ENCODE data around the gene RASA1.
A peak's percentile ranks its signal among the peaks of the same experiment; 100 is the strongest.
"Not testable (repeated sequence)": the region's sequence is repeated elsewhere in the genome, so short reads cannot be mapped to it uniquely, and the experiment has no call there.

Gene RASA1

GRCh38 chr5:87267574-87268125 is at the start of gene RASA1:
TSS of gene RASA1 (plus strand) at chr5:87267883. CDS start at chr5:87268452, 569 bp downstream.
- peak; percentile 93 for DNase-seq

DNA sequence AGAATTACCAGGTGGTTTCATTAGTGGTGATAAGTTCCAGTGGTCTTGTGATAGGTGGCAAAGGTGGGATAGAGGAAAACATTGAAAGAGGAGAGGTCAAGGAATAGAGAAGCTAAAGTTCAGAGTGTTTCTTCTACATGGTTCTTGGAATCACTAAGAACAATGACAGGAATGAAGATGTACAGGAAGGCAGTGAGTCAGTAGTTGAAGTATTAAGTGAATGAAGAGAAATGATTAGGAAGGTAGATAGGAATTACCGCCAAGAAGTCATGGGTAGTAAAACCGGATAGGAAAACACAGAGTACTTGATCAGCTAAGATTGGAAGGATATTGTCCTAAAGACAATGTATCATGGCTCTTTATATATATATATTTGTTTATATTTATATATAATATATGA is 37.9 kb upstream of the RASA1 start:
- DNase-seq, result no peak

DNA sequence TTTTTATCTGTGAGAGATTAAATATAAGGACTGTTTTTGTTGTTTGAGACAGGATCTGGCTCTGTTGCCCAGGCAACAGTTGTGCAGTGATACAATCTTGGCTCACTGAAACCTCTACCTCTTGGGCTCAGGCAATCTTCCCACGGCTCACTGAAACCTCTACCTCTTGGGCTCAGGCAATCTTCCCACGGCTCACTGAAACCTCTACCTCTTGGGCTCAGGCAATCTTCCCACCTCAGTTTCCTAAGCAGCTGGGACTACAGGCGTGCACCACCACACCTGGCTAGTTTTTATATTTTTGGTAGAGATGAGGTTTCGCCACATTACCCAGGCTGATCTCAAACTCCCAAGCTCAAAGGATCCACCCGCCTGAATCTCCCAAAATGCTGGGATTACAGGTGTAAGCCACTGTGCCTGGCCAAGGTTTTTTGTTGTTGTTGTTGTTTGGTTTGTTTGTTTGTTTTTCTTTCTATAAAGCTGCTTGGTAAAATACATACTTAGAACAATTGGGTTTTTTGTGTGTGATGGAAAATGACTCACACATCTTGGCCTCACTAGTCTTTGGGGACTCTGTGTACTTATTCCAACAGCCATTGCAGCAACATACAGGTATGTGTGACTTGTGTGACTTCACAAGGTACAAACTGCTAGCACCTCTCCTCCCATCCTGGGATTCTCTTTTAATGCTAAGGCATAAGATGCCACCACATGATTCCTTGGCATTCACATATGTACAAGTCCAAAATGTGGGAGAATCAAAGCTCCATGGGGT is 36.5 kb upstream of the RASA1 start:
- DNase-seq, result peak; percentile 8

GRCh38 chr5:87233143-87233542 is 34.5 kb upstream of the RASA1 start:
- DNase-seq, result no peak

DNA sequence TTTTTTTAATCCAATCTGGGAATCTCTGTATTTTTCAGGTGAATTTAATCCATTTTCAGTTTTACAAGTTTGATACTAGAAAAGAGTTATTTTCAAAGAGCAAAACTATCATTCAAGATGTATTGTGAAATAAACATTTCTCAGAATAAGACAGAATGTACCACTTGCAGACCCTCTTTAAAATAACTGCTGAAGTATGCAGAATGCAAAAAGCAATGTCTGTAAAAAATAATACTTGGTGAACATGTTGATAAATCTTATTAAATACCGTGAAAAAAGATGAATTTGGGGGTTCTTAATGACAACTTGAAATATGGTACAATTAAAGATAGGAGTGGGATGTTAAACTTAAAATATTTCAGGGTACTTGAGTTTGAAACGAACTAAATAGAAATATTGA is 26.1 kb upstream of the RASA1 start:
- DNase-seq, result no peak

GRCh38 chr5:87242242-87242641 is 25.4 kb upstream of the RASA1 start:
- DNase-seq, result no peak

GRCh38 chr5:87243161-87243844 is 24.4 kb upstream of the RASA1 start:
- no peak for DNase-seq

DNA sequence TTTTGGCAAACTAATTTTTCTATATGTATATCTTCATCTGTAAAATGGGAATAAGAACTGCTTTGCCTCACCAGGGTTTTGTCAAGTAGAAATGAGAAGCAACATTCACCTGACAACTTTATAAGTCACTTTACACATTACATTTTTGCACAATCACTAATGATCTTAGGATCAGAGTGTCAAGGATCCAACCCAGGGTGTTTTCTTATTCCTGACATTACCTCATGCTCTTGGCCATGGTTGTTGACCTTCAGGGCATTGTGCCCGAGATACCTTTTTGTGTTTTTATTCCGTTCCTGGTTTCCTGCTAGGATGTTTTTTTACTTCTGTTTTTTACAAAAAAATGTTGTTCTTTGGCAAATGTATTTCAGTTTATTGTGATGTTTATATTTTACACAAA is 22.2 kb upstream of the RASA1 start:
- no peak for DNase-seq

DNA sequence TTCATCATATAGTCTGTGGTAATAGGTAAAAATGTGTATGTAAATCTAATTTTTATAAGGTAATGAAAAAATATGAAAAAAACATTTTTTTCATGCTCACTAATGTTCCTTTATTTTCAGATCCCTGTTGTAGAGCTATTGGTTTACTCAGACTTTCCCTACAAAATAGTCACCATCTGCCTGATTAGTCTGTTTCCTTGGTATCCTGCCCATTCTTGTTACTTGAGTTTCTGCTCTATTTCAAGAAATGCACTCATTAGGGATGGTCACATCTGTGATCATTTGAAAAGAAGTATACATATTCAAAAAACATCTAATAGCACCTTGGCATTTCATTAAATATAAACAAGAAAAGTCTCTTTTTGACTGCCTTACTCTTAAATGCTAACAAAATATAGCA is 21.6 kb upstream of the RASA1 start:
- no peak for DNase-seq

GRCh38 chr5:87252283-87252605 is 15.4 kb upstream of the RASA1 start:
- DNase-seq, result no peak

GRCh38 chr5:87254035-87254434 is 13.6 kb upstream of the RASA1 start:
- DNase-seq, result no peak

GRCh38 chr5:87258507-87258906 is 9.2 kb upstream of the RASA1 start:
- DNase-seq, result no peak

GRCh38 chr5:87260604-87261192 is 7.0 kb upstream of the RASA1 start:
- DNase-seq, result no peak

GRCh38 chr5:87263498-87263897 is 4.2 kb upstream of the RASA1 start:
- no peak for DNase-seq

- no peak for DNase-seq
Measured at GRCh38 chr5:87266914-87267573, 639 bp upstream of the RASA1 start.

GRCh38 chr5:87268126-87268969 is 665 bp downstream of the RASA1 start:
- peak; percentile 79 for DNase-seq

DNA sequence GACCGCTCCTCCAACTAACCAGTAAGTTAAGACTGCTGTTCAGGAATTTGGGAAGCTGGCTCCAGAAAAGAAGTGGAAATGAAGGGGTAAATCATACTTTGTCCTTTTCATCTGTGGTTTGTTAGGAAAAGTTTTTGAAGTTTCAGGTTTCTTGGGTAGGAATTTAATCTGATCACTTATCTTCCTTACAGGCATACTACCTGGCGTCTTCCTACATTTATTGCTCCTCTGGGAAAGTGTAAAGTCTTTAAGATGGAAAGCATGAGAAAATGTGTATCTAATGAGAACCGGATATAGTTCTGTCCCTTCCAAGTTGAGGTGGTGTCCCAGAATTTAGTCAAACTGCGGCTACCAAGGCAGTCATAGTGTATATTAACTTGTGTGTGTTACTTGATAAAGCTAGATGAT is 1.3 kb downstream of the RASA1 start:
- no peak for DNase-seq

DNA sequence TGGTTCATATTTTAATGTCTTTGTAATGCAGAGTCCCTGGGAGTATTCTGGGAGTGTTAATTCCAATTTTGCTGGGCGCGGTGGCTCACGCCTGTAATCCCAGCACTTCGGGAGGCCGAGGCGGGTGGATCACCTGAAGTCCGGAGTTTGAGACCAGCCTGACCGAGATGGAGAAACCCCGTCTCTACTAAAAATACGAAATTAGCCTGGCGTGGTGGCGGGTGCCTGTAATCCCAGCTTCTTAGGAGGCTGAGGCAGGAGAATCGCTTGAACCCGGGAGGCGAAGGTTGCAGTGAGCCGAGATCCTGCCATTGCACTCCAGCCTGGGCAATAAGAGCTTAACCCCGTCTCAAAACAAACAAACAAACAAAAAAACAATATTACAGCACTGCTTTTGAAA is 3.2 kb downstream of the RASA1 start:
- not testable (repeated sequence) for DNase-seq

DNA sequence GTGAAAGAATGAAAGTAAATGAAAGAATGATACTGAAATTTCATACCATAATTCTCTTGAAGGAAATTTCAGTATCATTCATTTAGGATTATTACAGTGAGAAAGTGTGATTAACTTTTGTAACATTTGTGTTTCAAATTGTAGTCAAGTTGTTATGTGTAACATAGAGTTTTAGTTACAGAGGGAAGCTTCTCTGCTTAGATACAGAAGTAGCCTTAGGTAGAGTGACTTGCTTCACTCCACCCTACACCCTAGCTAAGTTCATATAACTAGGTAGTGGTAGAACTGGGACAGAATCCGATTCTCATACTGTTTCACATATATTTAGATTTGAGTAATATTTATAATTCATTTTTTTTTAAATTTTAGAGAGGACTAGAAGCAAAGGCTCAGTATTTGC is 9.0 kb downstream of the RASA1 start:
- DNase-seq, result no peak

DNA sequence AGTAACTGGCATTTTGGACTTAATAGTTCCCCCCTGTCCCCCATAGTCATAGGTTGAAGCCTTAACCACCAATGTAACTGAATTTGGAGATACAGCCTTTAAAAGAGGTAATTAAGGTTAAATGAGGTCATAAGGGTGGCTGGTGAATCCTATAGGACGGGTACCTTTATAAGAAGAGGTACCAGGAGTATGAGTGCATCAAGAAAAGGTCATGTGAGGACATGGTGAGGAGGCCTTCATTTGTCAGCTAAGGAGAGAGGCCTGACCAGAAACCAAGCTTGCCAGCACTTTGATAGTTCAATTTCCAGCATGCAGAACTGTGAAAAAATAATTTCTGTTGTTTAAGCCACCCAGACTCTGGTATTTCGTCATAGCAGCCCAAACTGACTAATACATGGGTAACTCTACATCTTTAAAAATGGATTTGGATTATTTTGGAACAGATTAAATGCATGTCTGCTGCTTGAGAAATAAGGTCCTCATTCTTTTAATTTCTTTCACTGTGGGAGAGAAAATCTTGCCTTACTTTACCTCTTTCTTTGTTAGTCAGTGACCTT is 9.7 kb downstream of the RASA1 start:
- no peak for DNase-seq

- no peak for DNase-seq
Measured at GRCh38 chr5:87278590-87279100, 11.0 kb downstream of the RASA1 start.

GRCh38 chr5:87282269-87282668 is 14.6 kb downstream of the RASA1 start:
- DNase-seq, result no peak
